ENCODE data around the gene IGLL5. TPM values are rescaled to one million over a fixed set of nuclear protein-coding genes. Genes with fewer than 3 reads are reported as not detected.

The IGLL5 gene

GRCh38 chr22:22943521-22944267 lies 56.1 kb downstream of the IGLL5 start:
- H4K8ac ChIP-seq (ENCODE audit: low read depth, low read length) = no peak overlapping the region
- H3K27me3 ChIP-seq (ENCODE audit: insufficient read depth, low read length, poor library complexity) = no peaks in the 10 kb centered on the region
- no peak overlapping the region for H3K23ac ChIP-seq (ENCODE audit: low read length)
- WGBS (ENCODE audit: extremely low coverage, insufficient coverage, low lambda C conversion rate) = no CpG with 5 or more reads among the region's 14 CpGs
- H3K4me2 ChIP-seq (ENCODE audit: low read length) = no peak overlapping the region
- no peak overlapping the region for H2BK5ac ChIP-seq (ENCODE audit: low read length)
- H4K5ac ChIP-seq (ENCODE audit: low read length) = no peak overlapping the region
- H2BK15ac ChIP-seq (replicated peaks; ENCODE audit: low read depth) = no peak overlapping the region
- no peak overlapping the region for H3K27ac ChIP-seq (ENCODE audit: low read depth, low read length)
- peaks cover 6% of the 10 kb centered on the region for H3K4me1 ChIP-seq (ENCODE audit: control insufficient read depth, low read depth, low read length)
- H3K4ac ChIP-seq (ENCODE audit: low read depth, low read length) = no peak overlapping the region
- H3K18ac ChIP-seq (ENCODE audit: low read length) = no peak overlapping the region
- DNase-seq = no peak
- no peaks in the 10 kb centered on the region for H3K79me1 ChIP-seq (ENCODE audit: low read length)
- no peak overlapping the region for H3K9ac ChIP-seq (ENCODE audit: low read length)
- H3K4me3 ChIP-seq (ENCODE audit: low read length) = no peak overlapping the region
- H2AK5ac ChIP-seq (ENCODE audit: low read length) = peak overlapping the region; percentile 49
- no peaks in the 10 kb centered on the region for H3K79me2 ChIP-seq (ENCODE audit: control insufficient read depth, insufficient read depth, low read length)
- no peak overlapping the region for H3K56ac ChIP-seq (ENCODE audit: low read length)
- H2BK120ac ChIP-seq (ENCODE audit: low read depth, low read length) = no peak overlapping the region
- H3K36me3 ChIP-seq (ENCODE audit: control insufficient read depth, insufficient read depth, low read length) = no peaks in the 10 kb centered on the region

GRCh38 chr22:22944268-22944985 lies 56.8 kb downstream of the IGLL5 start:
- H3K27ac ChIP-seq (ENCODE audit: low read depth, low read length) = no peak overlapping the region
- no peak overlapping the region for H3K18ac ChIP-seq (ENCODE audit: low read length)
- H3K79me1 ChIP-seq (ENCODE audit: low read length) = no peaks in the 10 kb centered on the region
- no peak overlapping the region for H2AK5ac ChIP-seq (ENCODE audit: low read length)
- H3K27me3 ChIP-seq (ENCODE audit: insufficient read depth, low read length, poor library complexity) = no peaks in the 10 kb centered on the region
- no peak for DNase-seq
- no peak overlapping the region for H3K9ac ChIP-seq (ENCODE audit: low read length)
- H3K4me2 ChIP-seq (ENCODE audit: low read length) = no peak overlapping the region
- H3K23ac ChIP-seq (ENCODE audit: low read length) = no peak overlapping the region
- no peak overlapping the region for H4K8ac ChIP-seq (ENCODE audit: low read depth, low read length)
- H2BK15ac ChIP-seq (replicated peaks; ENCODE audit: low read depth) = no peak overlapping the region
- H4K5ac ChIP-seq (ENCODE audit: low read length) = no peak overlapping the region
- H2BK5ac ChIP-seq (ENCODE audit: low read length) = no peak overlapping the region
- H2BK120ac ChIP-seq (ENCODE audit: low read depth, low read length) = no peak overlapping the region
- H3K4ac ChIP-seq (ENCODE audit: low read depth, low read length) = no peak overlapping the region
- H3K79me2 ChIP-seq (ENCODE audit: control insufficient read depth, insufficient read depth, low read length) = no peaks in the 10 kb centered on the region
- peaks cover 6% of the 10 kb centered on the region for H3K4me1 ChIP-seq (ENCODE audit: control insufficient read depth, low read depth, low read length)
- WGBS (ENCODE audit: extremely low coverage, insufficient coverage, low lambda C conversion rate) = no CpG with 5 or more reads among the region's 18 CpGs
- H3K36me3 ChIP-seq (ENCODE audit: control insufficient read depth, insufficient read depth, low read length) = no peaks in the 10 kb centered on the region
- H3K4me3 ChIP-seq (ENCODE audit: low read length) = no peak overlapping the region
- no peak overlapping the region for H3K56ac ChIP-seq (ENCODE audit: low read length)

- no peak for DNase-seq
- no peaks in the 10 kb centered on the region for H3K79me2 ChIP-seq (ENCODE audit: control insufficient read depth, insufficient read depth, low read length)
- H2BK15ac ChIP-seq (replicated peaks; ENCODE audit: low read depth) = no peak overlapping the region
These were observed 57.6 kb downstream of the IGLL5 start for GRCh38 chr22:22945195-22945594.

More at GRCh38 chr22:22945195-22945594, 57.6 kb downstream of the IGLL5 start:
- no peak overlapping the region for H3K4ac ChIP-seq (ENCODE audit: low read depth, low read length)
- no peak overlapping the region for H3K18ac ChIP-seq (ENCODE audit: low read length)
- H2BK120ac ChIP-seq (ENCODE audit: low read depth, low read length) = no peak overlapping the region
- H4K8ac ChIP-seq (ENCODE audit: low read depth, low read length) = no peak overlapping the region
- no peaks in the 10 kb centered on the region for H3K79me1 ChIP-seq (ENCODE audit: low read length)
- H3K4me3 ChIP-seq (ENCODE audit: low read length) = no peak overlapping the region
- H4K5ac ChIP-seq (ENCODE audit: low read length) = no peak overlapping the region
- peaks cover 6% of the 10 kb centered on the region for H3K4me1 ChIP-seq (ENCODE audit: control insufficient read depth, low read depth, low read length)
- H3K56ac ChIP-seq (ENCODE audit: low read length) = no peak overlapping the region
- H3K4me2 ChIP-seq (ENCODE audit: low read length) = no peak overlapping the region
- no CpG with 5 or more reads among the region's 4 CpGs for WGBS (ENCODE audit: extremely low coverage, insufficient coverage, low lambda C conversion rate)
- no peak overlapping the region for H3K9ac ChIP-seq (ENCODE audit: low read length)
- H3K27ac ChIP-seq (ENCODE audit: low read depth, low read length) = no peak overlapping the region
- no peak overlapping the region for H2BK5ac ChIP-seq (ENCODE audit: low read length)
- H3K23ac ChIP-seq (ENCODE audit: low read length) = no peak overlapping the region
- H3K27me3 ChIP-seq (ENCODE audit: insufficient read depth, low read length, poor library complexity) = no peaks in the 10 kb centered on the region
- no peak overlapping the region for H2AK5ac ChIP-seq (ENCODE audit: low read length)
- no peaks in the 10 kb centered on the region for H3K36me3 ChIP-seq (ENCODE audit: control insufficient read depth, insufficient read depth, low read length)

Small RNAs within 50 kb of the gene (small RNA-seq; reads per million reads assigned to genes)
- gene IGLC4 (ENCODE audit: insufficient read depth) = not detected
- gene IGLC5 (ENCODE audit: insufficient read depth) = not detected
- not detected for gene IGLJ1 (ENCODE audit: insufficient read depth)
- gene IGLJ2 (ENCODE audit: insufficient read depth) = not detected
- not detected for gene IGLJ3 (ENCODE audit: insufficient read depth)
- gene IGLJ4 (ENCODE audit: insufficient read depth) = not detected
- not detected for gene IGLJ5 (ENCODE audit: insufficient read depth)
- not detected for gene IGLJ6 (ENCODE audit: insufficient read depth)
- gene IGLJ7 (ENCODE audit: insufficient read depth) = not detected
- not detected for gene IGLV2-5 (ENCODE audit: insufficient read depth)
- not detected for gene IGLV3-2 (ENCODE audit: insufficient read depth)
- gene IGLV3-4 (ENCODE audit: insufficient read depth) = not detected
- gene IGLV3-6 (ENCODE audit: insufficient read depth) = not detected
- gene IGLV3-7 (ENCODE audit: insufficient read depth) = not detected
- gene MIR5571 (ENCODE audit: insufficient read depth) = not detected
